Kidney tubule cell (primary cell): ENCODE measurements around the gene MRPL52.
A peak's percentile ranks its signal among the peaks of the same experiment; 100 is the strongest.
"Not testable (repeated sequence)": the region's sequence is repeated elsewhere in the genome, so short reads cannot be mapped to it uniquely, and the experiment has no call there.

Experiments
- DNase-seq: peaks from one replicate; pipeline ENCODE4 v3.0.0-alpha.2; 2018; ENCODE audit warnings: low spot score

Gene MRPL52

DNA sequence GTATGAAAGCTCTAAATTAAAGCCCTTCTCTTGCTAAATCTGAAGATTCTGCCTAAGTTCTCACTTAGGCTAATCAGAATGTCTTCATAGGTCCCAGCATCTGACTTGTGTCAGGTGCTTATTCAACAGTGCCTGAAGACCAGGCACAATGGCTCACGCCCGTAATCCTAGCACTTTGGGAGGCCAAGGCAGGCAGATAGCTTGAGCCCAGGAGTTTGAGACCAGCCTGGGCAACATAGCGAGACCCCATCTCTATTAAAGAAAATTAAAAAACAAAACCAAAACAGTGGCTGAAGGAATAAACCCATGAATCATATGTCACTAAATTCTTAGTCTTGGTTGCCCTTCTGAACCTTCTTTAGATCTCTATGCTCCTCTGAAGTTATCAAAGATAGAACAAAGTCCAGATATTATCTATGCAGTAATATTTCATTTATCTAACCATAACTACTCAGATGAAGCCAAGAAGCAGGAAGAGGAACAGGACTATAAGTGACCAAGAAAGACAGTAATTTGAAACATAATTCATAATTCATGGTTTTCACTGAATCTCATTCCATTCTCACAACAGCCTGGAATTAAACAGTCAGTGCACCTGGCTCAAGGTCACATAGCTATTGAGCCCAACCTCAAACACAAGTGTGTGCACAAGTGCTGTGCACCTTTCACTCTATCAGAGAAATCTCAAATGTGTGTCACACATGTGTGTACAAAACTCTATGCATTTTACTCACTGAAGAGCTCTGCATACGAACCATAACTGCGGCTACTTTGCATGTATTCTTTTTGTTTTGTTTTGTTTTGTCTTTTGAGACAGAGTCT lies 21.1 kb upstream of the MRPL52 start:
- DNase-seq: no peak

DNA sequence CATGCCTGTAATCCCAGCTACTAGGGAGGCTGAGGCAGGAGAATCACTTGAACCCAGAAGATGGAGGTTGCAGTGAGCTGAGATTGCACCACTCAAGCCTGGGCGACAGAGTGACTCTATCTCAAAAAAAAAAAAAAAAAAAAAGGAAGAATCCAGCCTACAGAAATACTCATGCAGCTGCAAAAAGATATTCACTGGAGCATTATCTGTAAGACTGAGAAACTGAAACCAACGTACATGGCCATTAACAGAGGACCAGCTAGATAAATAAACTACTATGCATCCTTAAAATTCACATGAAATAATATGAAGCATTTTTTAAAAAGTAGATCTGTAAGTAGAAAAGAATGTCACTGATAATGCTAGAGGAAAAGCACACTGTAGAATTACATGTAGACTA lies 18.0 kb upstream of the MRPL52 start:
- no peak for DNase-seq

DNA sequence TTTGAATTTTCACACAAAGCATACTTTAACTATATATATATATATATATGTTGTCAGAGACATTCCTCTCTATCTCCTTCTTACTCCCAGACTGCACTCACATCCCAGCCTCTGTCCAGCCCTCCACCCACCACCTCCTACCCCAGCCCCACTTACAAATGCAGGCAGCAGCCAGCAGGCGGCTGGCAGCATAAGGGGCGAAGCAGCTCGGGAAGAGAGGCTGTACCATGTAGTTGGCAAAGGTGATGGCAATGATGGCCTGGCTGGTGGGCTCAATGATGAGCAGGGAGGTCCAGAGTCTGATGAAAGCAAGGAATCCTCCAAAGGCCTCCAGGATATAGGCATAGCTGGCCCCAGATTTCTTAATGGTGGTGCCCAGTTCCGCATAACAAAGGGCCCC lies 16.9 kb upstream of the MRPL52 start:
- peak; percentile 29 for DNase-seq

DNA sequence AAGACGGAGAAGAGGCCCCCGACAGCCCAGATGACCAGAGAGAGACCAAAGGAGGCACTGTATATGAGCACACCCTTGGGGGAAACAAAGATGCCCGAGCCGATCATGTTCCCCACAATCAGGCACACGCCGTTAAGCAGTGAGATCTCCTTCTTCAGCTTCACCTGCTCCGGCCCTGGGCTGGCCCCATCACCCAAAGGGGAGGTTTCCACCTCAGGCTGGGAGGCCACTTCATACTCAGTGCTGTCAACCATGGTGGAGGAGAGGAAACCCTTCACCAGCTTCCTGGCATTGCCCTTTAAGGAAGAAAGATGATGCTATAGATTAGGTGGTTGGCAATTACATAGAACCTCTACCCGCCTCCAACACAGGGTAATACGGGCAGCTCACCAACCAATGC lies 16.5 kb upstream of the MRPL52 start:
- DNase-seq: peak; percentile 13

DNA sequence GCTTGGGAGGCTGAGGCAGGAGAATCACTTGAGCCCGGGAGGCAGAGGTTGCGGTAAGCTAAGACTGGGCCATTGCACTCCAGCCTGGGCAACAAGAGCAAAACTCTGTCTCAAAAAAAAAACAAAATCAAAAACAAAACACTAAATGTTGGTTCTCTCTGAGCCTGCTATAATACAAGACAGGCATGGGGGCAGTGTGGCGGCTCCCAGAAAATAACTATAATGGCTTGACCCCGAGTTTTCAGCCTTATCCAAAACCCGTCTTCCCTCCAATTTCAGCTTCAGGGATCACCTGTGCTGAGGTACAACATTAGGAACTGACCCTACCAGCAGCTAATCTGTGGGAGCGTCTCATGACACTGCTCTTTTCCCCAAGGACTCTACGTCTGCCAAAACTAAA lies 15.3 kb upstream of the MRPL52 start:
- no peak for DNase-seq

DNA sequence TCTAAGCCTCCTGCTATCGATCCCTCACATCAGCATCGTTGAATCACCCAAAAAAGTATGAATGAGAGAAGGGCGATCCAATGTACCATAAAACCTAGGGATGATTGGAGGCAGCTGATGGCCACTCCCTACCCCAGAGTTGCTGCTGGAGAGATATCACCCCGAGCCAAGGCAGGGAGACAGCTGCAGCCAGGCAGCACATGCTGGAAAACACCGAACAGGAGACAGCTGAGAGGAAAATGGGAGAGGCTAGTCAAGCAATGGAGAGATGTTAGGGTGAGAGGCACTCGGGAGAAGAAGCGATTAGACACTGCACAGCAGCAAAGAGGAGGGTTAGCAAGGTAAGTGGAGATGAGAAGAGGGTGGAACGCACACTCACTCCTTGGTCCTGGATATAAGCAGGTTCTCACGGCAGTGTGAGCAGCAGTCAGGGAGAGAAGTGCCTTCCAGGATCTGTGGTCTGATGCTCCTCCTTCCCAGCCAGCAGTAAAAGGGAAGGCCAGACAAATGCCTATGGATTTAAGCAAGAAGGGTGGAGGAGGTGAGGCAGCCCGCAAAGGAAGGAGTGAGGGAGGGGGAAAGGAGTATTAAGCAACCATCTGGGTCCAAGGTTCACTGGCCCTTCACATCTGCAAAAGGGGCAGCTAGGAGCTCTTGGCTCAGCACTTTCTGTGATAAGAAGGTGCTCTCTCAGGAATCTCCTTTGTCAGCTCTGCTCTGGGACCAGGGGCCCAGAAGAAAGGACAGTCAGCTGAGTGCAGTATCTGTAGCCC lies 14.6 kb upstream of the MRPL52 start, which contains the start of gene SLC7A7:
Gene SLC7A7 (minus strand): TSS at position 495 of the 773 bp plus-strand sequence. CDS start 2,037 bp downstream, outside the sequence.
- DNase-seq: peak; percentile 71

DNA sequence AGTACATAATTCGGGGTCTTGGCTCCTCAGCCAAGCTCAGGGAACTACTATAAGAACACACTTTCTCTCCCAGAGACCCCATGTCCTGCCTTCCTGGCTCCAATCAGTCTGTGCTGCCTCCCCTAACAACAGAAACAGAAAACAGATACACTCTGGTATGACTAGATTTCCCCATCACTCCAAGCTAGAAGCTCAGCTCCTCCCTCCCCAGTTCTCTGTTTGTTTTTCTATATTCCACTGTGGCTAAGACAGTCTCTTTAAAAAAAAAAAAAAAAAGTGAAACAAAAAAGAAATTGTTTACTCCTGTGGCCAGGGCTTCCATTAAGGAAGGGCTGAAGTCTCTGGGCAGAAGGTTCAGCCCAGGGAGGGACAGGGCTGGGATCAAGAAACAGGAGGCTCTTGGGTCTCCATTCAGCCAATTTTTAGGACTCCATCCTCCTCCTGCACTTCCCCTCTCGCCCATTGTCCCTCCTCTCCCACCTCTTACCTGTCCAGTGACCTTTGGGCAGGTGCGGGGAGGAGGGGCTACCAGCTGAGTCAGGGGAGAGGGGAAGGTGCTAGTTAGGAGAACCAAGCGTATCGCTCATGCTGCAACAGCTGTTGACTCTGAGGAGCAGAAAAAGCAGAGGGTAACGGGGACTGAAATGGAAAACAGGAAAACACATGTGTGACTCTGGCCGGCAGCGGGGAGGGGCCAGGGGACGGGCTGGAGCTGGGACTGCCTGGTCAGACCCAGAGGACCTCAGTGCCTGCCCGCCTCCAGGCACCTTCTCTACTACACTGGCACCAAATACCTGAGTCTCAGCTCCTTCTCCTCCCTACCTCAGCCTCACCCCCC lies 10.3 kb upstream of the MRPL52 start:
- DNase-seq: peak; percentile 57

DNA sequence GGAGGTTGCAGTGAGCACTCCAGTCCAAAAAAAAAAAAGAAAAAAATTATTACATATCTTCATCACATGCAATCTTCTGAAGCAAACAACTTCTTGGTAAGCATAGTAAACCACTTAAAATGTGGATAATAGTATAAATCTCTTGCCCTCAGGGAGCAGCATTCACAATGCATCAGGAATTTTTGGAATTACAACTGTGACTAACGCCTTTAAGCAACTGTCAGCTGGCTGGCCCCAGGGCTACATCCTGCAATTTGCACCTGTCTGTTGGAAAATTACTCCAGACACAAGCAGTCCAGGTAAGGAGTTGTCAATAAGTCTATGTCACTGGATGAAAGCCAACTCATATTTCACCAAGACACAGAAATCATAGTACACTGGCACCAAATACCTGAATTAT lies 9.0 kb upstream of the MRPL52 start:
- DNase-seq: peak; percentile 71

DNA sequence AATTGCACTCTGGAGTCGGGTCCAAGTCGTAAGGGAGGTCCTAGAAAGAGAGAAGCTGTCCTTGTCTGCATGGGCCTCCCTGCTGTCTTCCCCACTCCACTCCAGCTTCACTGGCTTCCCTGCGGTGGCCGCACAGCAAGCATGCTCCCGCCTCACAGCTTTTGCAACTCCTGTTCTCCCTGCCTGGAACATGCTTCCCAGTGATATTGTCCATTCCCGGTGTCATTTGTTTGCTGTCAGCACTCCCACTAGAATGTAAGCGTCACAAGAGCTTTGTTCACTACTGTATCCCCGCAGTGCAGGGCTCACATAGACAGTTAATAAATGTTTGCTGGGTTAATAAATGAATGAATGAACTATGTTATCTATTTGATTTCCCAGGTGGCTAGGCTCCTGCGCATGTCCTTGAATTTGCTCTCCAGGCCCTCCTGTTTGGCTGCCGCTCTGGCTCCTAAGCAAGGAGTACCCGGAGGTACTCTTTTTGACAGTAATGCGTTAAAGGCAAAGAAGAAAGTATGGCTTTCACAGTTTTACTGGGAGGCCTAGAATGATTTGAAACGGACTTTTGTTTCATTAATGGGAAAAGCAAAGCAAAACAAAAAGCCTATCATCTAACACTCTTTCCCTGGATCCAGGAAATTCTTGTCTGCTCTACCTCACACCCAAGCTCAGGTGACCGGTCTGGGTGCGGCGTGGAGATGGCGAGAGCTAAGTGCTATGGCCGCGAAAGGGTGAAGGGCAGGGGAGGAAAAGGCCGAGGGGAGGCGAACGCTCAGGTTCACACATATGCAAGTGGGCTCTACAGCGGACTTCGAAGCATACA lies 8.3 kb upstream of the MRPL52 start:
- peak; percentile 81 for DNase-seq

DNA sequence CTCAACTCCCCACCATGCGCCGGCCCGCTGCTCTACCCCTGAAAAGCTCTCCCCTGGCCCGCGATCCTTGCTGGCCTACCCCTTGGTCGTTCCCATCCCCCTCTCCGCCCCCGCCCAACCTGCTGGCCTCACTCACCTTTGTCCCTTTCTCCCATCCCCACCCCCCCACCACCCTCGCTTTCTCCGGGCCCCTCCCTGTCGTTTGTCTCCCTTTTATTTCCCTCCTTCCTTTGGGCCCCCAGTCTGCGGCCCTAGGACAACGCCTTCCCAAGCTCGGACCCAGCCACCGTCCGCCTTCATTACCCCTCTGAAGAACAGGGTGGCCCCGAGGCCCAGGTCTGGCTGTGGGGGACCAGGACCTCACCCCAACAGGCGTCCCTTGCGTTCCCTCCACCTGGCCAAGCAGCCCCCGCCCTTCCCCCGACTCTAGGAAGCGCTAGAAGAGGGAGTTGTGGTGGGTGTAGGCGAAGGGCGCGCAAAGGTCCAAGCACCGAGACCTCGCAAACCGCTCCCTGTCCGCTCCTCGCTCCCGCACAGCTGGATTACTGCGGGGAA lies 7.6 kb upstream of the MRPL52 start:
- DNase-seq: no peak

DNA sequence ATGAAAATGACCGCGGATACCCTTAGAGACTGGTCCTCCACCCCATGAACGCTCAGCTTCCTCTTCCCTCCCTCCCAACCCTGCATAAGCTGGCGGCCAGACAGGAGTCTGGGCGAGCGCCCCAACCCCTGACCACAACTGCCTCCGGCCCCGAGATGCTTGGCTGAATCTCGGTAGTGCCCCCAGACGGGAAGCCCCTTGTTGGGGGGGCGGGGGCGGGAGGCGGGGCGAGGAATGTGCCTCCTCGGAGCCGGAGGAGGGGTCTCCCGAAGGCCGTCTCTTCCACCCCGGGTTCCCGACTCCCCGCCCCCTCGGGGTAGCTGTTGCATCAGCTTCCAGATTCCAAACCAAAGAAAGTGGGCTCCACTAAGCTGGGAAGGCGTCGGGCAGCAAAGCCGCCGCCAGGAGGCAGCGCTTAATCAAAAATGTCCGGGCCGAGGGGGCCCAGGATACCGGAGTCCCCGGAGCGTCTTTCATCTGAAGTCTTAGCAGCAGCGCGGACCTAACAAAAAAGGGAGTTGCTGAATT lies 7.1 kb upstream of the MRPL52 start:
- DNase-seq: peak; percentile 92

DNA sequence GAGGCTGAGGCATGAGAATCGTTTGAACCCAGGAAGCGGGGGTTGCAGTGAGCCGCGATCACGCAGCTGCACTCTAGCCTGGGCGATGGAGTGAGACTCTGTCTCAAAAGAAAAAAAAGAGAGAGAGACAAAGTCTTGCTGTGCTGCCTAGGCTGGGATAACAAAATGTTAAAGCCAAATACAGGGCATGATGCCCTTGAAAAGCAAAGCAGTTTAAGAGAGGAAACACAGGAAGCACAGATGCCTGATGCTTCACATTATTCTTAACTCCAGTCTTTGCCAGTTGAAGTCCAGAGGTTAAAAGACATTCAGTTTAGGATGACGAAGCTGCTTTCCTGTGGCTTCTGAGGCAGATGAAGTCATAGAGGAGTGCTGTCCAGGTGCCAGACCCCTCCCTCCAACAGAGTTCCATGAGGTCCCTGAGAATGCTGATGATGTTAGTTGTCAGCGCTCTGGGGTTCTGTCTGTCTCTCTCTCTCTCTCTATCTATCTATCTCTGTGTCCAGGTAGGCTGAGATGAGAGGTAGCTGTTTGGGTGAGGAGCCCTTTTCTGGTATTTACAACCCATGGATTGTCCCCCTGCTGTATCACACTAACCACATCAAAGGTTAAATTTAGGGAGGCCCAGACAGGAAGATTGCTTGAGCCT lies 4.9 kb upstream of the MRPL52 start:
- DNase-seq: peak; percentile 95

DNA sequence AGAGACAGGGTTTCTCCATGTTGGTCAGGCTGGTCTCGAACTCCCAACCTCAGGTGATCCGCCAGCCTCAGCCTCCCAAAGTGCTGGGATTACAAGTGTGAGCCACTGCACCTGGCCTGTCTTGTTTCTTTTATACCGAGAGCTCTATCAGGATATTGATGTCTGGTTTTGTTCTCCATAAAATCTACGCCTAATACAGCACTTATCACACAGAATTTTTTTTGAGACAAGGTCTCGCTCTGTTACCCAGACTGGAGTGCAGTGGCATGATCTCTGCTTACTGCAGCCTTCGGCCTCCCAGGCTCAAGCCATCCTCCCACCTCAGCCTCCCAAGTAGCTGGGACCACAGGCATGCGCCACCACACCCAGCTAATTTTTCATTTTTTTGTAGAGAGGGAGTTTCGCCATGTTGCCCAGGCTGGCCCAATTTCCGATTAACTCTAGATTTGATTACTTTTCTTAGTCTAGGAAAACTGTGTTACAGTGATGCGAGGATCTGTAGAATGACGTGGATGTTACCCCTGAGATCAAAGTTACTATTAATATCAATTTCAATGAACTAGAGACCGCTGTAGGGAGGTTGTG lies 519 bp upstream of the MRPL52 start:
- DNase-seq: not testable (repeated sequence)

DNA sequence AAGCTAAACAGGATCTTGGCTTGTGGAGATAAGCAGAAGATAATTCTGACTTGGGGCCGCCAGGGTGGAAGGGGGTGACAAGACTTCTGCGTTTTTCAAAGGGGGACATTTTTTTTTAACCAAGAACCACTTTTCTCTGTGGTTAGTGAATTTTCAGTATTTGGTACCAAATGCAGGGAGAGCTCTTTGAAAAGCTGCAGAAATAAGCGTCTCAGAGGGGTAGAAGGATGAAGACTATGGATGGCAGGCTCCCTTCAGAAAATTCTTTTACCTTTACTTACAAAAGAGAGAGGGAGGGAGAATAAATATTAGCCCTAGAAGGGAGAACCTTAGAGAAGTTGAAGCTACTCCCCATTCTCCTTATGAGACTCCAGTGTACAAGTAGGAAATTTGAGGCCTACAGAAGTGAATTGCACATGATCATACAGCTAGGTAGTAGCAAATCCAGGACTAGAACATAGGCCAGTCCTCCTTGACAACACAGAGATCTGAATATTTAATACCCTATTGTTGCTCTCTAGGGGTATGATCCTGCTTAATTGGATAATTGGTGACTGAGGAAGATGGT lies 840 bp downstream of the MRPL52 start:
- no peak for DNase-seq

DNA sequence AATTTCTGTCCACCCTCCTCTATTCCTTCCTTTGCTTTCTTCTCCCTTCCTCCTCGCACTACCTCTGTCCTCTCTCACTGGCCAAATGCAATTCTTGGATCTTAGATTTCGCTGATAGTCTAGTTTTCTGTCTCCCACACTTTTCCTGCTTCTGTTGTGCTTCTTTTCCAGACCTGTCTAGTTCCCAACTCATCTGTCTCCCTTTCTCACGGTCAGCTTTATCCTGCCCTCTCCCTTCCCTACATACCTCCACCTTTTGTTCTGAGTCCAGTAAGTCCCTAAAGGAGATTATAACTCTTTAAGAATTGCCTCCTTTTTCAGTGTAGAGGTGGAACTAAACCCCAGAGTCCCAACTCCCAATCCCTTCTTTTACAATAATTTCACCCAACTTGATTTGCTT lies 5.8 kb downstream of the MRPL52 start:
- no peak for DNase-seq

DNA sequence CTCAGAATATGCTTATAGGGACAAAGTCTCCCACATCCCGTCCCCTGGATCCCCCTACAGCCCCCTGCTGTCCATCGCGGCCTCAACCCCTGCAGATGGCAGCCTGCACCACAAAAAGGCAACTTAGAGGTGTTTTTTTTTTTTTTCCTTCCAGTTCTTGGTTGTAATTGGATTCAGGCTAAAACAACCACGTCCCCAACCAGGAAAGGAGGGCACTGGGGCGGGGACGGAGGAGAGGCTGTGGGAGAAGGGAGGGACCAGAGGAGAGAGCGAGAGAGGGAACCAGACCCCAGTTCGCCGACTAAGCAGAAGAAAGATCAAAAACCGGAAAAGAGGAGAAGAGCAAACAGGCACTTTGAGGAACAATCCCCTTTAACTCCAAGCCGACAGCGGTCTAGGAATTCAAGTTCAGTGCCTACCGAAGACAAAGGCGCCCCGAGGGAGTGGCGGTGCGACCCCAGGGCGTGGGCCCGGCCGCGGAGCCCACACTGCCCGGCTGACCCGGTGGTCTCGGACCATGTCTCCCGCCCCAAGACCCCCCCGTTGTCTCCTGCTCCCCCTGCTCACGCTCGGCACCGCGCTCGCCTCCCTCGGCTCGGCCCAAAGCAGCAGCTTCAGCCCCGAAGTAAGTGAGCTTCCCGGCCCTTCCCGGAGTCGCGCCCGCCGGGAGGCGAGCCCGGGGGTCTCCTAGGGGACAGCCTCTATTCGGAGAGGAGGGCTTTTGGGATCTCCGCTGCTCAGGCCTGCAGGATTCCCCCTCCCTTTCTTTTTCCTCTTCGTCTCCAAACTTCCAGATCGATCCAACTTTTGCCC lies 6.8 kb downstream of the MRPL52 start, which contains the start of gene MMP14:
Gene MMP14 (plus strand): TSS at position 285 of the 813 bp plus-strand sequence. CDS start 233 bp downstream, at position 518.
- DNase-seq: peak; percentile 83

DNA sequence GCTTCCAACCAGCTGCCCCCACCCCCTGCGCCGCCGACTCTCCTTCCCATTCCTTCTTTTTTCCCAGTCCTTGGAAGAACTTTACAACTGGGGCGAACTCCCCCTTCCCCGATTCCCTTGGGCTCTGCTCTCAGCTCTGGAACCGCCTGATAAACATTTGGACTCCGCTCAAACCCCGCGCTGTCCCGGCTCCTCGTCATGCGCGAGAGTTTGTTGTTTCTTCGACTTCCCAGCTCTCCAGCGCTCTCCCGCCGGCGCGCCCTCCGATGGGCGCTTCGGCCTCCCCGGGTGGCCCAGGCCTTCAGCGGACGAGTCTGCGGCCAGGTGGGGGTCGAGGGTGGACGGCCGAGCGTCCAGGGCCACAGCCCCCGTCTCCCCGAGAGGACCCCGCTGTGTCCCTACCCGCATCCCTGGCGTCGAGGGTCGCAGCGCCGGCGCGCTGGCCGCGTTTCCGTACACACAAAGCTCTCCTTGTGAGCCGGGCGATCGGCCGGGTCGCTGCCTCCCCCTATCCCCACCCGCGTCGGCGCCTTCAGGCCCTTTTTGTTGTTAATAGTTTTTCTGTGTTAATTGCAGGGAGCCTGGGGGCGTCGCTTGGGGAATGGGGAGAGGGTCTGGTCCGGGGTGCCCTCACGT lies 7.5 kb downstream of the MRPL52 start:
- peak; percentile 53 for DNase-seq
